SK-N-MC (cell line): ENCODE measurements around the gene DOCK1.

ENCODE experiments used
- EZH2 ChIP-seq: fragments of 200-600 bp; sonication (generic); IDR thresholded peaks from one replicate; pipeline ENCODE4 v1.6.1; 2017; ENCODE audit warnings: antibody characterized with exemption
- FOXP2 ChIP-seq: optimal IDR thresholded peaks from 2 replicates; pipeline ENCODE3; 2011; ENCODE audit warnings: mild to moderate bottlenecking, moderate library complexity; ENCODE audit not compliant: insufficient read depth; ENCODE audit errors: extremely low read length, control extremely low read depth
- POLR2AphosphoS5 ChIP-seq: IDR thresholded peaks from 2 replicates; pipeline ENCODE4 v1.6.1; 2012; ENCODE audit warnings: mild to moderate bottlenecking, low read depth, low read length, borderline replicate concordance

DNA sequence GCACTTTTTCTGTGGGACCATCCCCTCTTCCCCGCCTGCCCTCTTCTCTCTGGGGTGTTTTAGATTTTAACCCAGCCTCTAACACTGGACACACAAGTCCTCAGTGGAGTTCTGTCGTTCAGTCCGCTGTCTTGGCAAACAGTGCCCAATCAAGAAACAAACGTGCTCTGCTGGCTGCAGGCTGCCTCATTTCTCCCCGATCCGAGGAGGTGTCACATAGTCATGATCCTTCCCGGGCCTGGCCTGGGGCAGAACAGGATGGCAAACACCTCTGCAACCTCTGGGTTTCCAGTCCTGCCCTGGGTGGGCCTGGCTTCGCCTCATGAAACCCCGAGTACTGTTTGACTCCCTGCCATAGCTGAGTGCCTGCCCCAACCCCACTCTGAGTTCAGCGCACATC lies 402.1 kb downstream of the DOCK1 start:
- no peak for TF ChIP-seq POLR2AphosphoS5
- TF ChIP-seq EZH2: no peak
- TF ChIP-seq FOXP2: no peak
